Stromal cell of bone marrow (primary cell): ENCODE measurements around the gene MYRF.

Experiments used
- DNase-seq: peaks from one replicate; pipeline ENCODE4 v3.0.0-alpha.2; 2012; ENCODE audit warnings: low read depth

The MYRF gene

GRCh38 chr11:61752117-61752924 is at the start of gene MYRF:
MYRF (plus strand) TSS chr11:61752636; CDS start chr11:61752745, 109 bp downstream.
- no peak for DNase-seq

DNA sequence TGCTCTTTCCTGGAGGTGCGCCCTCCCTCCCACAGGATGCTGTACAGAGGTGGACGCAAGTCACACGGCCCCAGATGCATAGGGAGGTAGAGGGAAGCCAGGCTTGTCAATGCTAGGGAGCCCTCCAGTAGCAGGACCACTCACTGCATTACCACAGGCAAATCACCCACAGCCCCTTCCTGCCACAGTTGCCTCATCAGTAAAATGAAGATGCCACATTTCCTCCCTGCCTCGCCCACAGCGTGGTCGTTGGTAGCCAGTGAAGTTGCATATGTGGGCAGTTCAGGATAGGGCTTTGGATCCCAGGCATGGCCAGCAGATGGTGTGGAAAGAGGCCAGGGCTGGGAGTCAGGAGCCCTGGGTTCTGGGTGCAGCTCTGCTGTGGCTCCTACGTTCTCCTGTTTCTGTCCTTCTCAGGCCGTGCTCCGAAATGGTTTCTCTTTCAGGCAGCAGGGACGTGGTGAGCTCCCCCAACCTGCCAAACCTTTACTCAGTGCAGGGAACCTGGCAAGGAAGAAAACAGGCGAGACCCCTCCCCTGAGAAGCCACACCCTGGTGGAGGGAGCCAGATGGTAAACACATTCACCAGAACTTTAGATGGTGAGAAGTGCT is 49.6 kb upstream of the MYRF start:
- no peak for DNase-seq

- no peak for DNase-seq
Measured at GRCh38 chr11:61704838-61705237, 47.6 kb upstream of the MYRF start.

- no peak for DNase-seq
Measured at GRCh38 chr11:61706452-61707400, 45.7 kb upstream of the MYRF start.

GRCh38 chr11:61707574-61707973 is 44.9 kb upstream of the MYRF start:
- DNase-seq = no peak

- no peak for DNase-seq
Measured at GRCh38 chr11:61709110-61709509, 43.3 kb upstream of the MYRF start.

- DNase-seq = no peak
Measured at GRCh38 chr11:61709572-61709971, 42.9 kb upstream of the MYRF start.

DNA sequence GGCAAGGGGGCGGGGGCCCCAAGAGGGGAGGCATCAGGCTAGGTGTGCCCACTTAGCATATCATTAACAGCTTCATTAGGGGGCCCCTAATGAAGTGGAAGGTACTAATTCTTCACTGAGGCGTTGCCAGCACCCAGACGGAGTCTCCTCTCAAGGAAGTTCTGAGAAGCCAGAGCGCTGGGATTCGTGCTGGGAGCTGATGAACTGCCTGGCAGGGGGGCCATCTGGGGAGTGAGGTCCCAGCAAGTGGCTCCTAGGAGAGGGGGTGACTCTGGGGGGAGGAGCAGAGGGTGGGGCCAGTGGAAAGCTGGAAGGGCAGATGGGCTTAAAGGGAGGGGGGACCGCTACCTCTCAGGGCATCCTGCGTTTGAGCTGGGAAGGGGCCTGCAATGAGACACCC is 42.4 kb upstream of the MYRF start:
- no peak for DNase-seq

DNA sequence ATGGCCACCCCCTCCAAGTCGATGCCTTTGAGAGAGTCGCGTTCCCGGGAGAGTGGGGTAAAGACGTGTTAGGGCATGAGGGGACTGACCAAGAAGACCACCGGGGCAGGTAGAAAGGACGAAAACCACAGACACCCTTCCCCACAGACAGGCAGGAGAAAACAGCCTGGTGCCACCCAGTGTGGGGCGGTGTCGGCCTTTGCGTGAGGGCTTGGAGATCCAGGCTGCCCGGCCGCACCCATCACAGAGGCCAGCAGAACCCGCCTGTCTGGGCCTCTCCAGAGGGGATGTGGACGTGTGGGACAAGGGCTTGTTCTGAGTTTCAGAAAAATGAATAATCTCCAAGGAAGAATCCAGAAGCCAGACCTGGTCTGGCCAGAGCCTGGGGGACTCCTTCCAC is 41.4 kb upstream of the MYRF start:
- no peak for DNase-seq

DNA sequence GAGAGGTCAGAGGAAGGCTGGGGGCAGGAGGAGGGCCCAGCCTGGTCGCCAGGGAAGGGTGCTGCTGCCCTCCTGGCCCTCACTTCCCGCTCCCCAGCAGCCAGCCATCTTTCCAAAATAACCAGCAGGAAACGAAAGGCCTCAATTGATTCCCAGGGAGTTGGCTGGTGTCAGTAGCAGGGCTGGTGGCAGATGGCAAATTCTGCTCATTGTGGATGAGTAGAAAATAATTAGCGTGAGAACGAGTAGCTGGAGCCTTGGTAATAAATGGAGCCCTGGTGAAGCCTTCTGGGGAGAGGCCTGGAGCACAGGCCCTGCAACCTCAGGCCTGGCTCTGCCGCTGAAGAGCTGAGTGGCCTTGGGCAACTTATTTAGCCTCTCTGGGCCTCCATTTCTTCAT is 40.9 kb upstream of the MYRF start:
- DNase-seq = no peak

- no peak for DNase-seq
Measured at GRCh38 chr11:61712314-61712713, 40.1 kb upstream of the MYRF start.

DNA sequence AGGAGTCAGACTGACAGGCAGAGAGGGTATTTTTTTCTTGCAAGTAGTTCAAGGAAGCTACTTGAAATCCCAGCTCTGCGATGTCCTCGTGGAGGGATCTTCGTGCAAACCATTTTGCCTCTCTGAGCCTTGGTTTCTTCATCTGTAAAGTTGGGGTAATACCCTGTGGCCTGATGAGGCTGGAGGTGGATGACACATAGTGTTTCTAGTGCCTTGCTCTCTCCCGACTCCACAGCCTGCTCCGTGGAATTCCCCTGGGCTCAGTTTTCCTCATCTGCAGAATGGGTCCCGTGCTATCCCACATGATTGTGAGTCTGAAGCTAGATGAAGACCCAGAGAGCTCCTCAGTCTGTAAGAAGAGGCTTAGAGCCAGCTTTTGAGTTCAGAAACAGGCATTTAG is 39.6 kb upstream of the MYRF start:
- no peak for DNase-seq

DNA sequence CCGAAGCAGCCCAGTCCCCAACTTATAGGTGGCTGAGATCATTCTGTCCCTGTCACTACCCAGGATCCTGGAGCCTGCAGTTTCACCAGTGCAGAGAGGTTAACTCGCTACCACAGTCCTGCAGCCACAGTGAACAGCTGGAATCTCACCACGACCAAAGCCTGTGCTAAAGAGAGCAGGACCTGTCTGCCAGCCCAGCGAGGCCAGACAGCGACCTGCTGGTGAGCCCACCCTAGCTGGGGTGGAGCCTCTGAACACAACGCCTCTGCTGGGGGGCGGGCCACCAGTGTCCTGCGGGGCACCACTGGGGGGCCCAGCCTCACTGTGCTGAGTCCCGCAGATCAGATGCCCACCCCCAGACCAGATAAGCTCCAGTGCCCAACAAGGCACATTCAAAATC is 39.0 kb upstream of the MYRF start:
- DNase-seq = no peak

DNA sequence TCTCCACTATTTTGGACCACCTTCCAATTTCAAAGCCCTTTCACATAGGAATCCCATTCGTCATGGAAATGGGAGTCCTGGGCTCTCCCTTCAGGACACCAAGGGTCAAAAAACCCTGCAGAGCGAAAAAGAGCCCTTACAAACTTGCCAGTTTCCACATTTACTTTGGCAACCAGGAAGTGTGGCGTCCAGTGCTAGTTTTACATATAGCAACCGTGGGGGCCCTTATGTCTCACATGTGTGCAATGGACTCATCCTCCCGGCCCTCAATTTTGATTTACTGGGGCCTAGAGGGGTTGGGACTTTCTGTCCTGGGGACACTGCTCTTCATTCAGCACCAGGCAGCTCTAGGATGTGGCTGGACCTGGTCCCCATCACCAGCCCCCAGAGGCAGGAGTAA is 38.5 kb upstream of the MYRF start:
- no peak for DNase-seq

- DNase-seq = no peak
Measured at GRCh38 chr11:61714316-61714715, 38.1 kb upstream of the MYRF start.

DNA sequence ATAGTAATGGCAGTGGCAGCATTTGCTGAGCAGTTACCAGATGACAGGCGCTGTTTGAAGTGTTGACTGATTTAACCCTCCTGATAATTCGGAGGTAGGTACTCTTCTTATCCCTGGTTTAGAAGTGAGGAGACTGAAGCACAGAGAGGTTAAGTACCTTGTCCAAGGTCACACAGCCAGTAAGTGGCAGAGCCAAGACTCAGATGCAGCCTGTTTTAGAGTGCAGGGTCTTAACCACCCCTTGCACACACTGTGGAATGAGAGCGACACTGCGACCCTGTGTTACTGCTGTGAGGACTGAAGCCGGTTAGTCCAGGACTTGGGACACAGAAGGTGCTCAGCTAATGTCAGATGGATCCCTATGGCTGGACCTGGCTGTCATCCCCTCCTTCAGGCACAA is 37.5 kb upstream of the MYRF start:
- no peak for DNase-seq

DNA sequence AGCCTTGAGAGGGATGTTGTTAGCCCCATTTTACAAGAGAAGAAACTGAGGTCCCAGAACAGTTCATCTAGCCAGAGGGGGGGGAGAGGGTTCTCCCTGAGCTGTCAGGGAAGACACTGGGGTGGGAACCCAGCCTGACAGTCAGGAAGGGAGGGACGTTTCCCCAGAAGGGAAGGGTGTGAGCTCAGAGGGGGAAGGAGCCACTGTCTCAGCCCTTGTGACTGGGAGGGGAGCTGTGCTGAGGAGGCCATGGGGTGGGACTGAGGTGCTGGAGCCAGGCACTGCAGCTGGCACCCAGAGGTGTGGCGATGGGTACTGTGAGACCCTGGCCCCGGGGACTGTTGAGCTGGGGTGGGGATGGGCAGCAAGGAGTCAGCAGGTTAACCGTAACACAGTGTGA is 36.6 kb upstream of the MYRF start:
- no peak for DNase-seq

DNA sequence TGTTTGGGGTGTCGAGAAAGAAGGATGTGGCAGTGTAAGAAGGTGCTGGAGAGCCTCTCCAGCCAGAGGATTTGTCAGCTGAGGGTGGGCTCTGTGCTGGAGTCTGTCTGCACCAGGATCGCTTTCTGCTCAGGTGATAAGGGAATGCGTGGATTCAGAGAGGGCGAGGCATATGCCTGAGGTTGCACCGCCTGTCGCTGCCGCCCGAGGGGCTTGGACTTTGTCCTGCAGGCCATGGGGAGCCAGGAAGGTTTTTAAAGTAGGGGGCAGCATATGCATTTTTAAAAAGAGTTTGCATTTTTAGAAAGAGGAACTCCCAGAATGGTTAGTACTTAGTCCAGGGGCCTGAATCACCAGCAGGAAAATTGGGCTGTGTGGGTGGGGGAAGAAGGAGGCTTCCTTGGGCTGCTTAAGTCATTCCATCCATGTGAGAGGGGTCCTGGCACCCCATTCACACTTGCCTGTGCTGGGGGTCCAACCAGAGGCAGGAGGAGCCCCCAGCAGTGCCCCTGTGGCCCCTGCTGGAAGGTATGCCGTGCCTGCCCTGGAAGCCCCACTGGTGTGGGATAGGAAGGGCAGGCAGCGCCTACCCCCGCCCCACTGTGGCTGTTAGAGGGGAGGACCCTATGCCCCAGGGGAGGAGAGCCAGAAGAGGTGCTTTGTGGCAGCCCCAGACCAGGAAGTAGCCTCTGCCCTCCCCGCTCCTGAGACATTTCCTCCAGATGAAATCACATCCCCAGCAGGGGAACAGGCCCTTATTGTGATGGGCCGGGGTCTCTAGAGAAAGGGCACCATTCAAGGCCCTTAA is 35.8 kb upstream of the MYRF start:
- DNase-seq = no peak

DNA sequence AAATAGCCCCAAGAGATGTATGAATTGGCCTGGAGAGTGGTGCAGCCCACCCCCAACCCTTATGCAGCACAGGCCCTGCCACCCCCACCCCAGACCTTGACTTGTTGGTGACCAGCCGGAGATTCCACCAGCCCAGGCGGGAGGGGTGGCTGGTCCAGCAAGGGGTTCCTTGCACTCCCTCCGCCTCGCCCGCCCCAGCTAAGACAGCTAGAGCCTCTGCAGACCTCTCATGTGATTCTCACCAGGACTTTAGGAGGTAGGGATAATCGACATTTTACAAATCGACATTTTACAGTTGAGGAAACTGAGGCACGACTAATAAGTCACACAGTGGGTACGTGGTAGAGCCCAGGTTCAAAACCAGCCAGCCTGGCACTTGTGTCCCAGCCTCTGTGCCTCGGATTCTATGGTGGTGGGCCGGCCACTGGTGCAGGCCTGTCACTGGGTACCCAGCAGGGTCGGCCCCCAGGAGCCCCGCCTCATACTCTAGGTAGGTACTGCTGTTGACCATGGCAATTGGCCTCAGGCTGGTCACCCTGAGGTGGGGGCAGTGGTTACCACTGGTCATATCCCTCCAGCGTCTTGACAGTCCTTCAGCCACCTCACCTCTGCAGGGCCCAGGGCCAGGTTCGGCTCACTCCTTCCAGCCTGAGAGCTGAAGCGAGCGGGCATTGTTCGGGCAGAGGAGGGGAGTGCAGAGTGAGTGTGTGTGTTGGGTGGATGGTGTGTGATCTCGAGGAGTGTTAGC is 35.0 kb upstream of the MYRF start:
- no peak for DNase-seq

DNA sequence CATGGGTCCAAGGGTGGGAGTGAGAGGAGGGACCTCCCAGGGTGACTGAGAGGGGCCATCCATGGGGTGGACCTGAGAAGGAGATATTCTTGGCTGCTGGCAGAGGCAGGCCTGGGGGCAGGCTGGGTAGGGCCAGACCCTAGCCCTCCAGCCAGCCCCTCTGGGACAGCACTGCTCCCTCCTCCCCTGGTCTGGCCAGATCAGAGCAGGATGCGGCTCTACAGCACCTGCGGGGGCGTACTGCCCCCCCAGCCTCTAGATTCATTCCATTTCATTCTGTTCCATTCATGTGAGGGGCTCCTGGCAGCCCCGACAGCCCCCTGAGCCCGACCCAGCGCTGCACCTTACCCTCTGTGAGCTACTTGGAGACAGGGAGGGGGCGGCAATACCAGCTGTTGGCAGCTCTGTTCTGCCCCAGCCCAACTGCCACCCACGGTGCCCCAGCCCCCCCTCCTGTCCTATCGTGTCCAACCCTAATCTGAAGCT is 34.3 kb upstream of the MYRF start:
- DNase-seq = no peak
